ENCODE results near the gene TMEM201. TPM values are rescaled to one million over a fixed set of nuclear protein-coding genes. Genes with fewer than 3 reads are reported as not detected.

Gene TMEM201
- total RNA-seq, 1 experiment from 2014 or later: 30.4 TPM

GRCh38 chr1:9593492-9594465 lies 5.1 kb downstream of the TMEM201 start:
- CTCF ChIA-PET: interaction anchor here (0.7 to 7.3 kb wide), 8 partner anchors 20 to 451 kb away, joined by 3 to 93 read pairs (median 4); no protein-coding TSS in a partner anchor
- Mint-ChIP-seq H3K4me3 (no peak overlapping the region), H3K27me3 (ENCODE audit: low read depth) (no peaks in the 10 kb centered on the region), H3K36me3 (no peaks in the 10 kb centered on the region), H3K4me1 (peaks cover 40% of the 10 kb centered on the region), H3K27ac (no peak overlapping the region; the same call in 1 of the 2 replicates), H3K9me3 (no peaks in the 10 kb centered on the region)
- DNase-seq (ENCODE audit: low spot score): peak; percentile 79
- peak; percentile 46 for ATAC-seq
- POLR2A ChIA-PET: interaction anchor here (0.8 kb wide), 1 partner anchor 31 kb away, joined by 6 read pairs; no protein-coding TSS in a partner anchor
- TF ChIP-seq ZNF416 (CRISPR knock-in tag; IDR thresholded peaks at IDR 0.05): no peak
- no peak for TF ChIP-seq JAZF1 (CRISPR knock-in tag; IDR thresholded peaks at IDR 0.05)
- no peak for TF ChIP-seq ARID4B (CRISPR knock-in tag; IDR thresholded peaks at IDR 0.05; ENCODE audit: borderline replicate concordance)
- no peak for TF ChIP-seq FOXJ3 (CRISPR knock-in tag; IDR thresholded peaks at IDR 0.05; ENCODE audit: borderline replicate concordance)
- no peak for TF ChIP-seq NR1H2 (CRISPR knock-in tag; IDR thresholded peaks at IDR 0.05)
- no peak for TF ChIP-seq JUN (CRISPR knock-in tag; IDR thresholded peaks at IDR 0.05)
- no peak for TF ChIP-seq NFYB (CRISPR knock-in tag; conservative IDR thresholded peaks at IDR 0.05; ENCODE audit: low read depth)
- TF ChIP-seq FOXK1 (CRISPR knock-in tag; IDR thresholded peaks at IDR 0.05): peak; percentile 31; the same call in 1 of the 2 replicates
- no peak for TF ChIP-seq KAT7 (CRISPR knock-in tag; IDR thresholded peaks at IDR 0.05; ENCODE audit: borderline replicate concordance)

- H3K27me3 Mint-ChIP-seq (ENCODE audit: low read depth): no peaks in the 10 kb centered on the region
- no peak for DNase-seq (ENCODE audit: low spot score)
- TF ChIP-seq ARID4B (CRISPR knock-in tag; IDR thresholded peaks at IDR 0.05; ENCODE audit: borderline replicate concordance): no peak
- TF ChIP-seq ZBTB21 (CRISPR knock-in tag; IDR thresholded peaks at IDR 0.05; ENCODE audit: borderline replicate concordance): no peak
- no peak for TF ChIP-seq OVOL2 (CRISPR knock-in tag; IDR thresholded peaks at IDR 0.05; ENCODE audit: borderline replicate concordance)
- no peak for TF ChIP-seq RELA (CRISPR knock-in tag; IDR thresholded peaks at IDR 0.05; ENCODE audit: borderline replicate concordance)
- no peak overlapping the region for H3K4me3 Mint-ChIP-seq
- peaks cover 39% of the 10 kb centered on the region for H3K4me1 Mint-ChIP-seq
- ATAC-seq: no peak
- ChIA-PET POLR2A (no interaction called here), CTCF (interaction anchor here (1.0 to 7.3 kb wide), 3 partner anchors 21 to 32 kb away, joined by 3 to 93 read pairs (median 6); no protein-coding TSS in a partner anchor)
- H3K9me3 Mint-ChIP-seq: no peaks in the 10 kb centered on the region
- no peaks in the 10 kb centered on the region; the same call in 1 of the 2 replicates for H3K36me3 Mint-ChIP-seq
- no peak overlapping the region for H3K27ac Mint-ChIP-seq
These were observed 5.9 kb downstream of the TMEM201 start for GRCh38 chr1:9594471-9595155.

Data from WTC11 (cell line).